ENCODE data around the gene CLDN2. TPM values are rescaled to one million over a fixed set of nuclear protein-coding genes. Genes with fewer than 3 reads are reported as not detected.

The CLDN2 gene
- total and polyA plus RNA-seq, 10 of the 15 experiments (the other 5 are each of a cell fraction or from before 2014, with no cell fraction given) = 0.06 TPM; not detected in 9

- TF ChIP-seq E2F8 (IDR thresholded peaks at IDR 0.05; ENCODE audit: low read depth, partially characterized antibody) = no peak
- TF ChIP-seq SPI1 (IDR thresholded peaks at IDR 0.05; ENCODE audit: borderline replicate concordance, insufficient read depth, low read depth, low read length) = no peak
- no peak for TF ChIP-seq TAF1 (IDR thresholded peaks at IDR 0.05; ENCODE audit: borderline replicate concordance, low read depth, low read length)
- no peak for TF ChIP-seq SUPT20H (IDR thresholded peaks at IDR 0.05; ENCODE audit: borderline replicate concordance, control insufficient read depth, low read depth, low read length)
- TF ChIP-seq CHD4 (IDR thresholded peaks at IDR 0.05) = no peak
- TF ChIP-seq TARDBP (IDR thresholded peaks at IDR 0.05; ENCODE audit: borderline replicate concordance) = no peak
- no peak for TF ChIP-seq EED (IDR thresholded peaks at IDR 0.05; ENCODE audit: low read depth)
- TF ChIP-seq RAD21 (IDR thresholded peaks at IDR 0.05; ENCODE audit: insufficient read depth, low read depth, low read length) = no peak
- TF ChIP-seq FOS (IDR thresholded peaks at IDR 0.05; ENCODE audit: borderline replicate concordance, extremely low read depth, insufficient read length) = no peak
- no peak for TF ChIP-seq SP1 (IDR thresholded peaks at IDR 0.05; ENCODE audit: low read depth, low read length)
- no peak for TF ChIP-seq MLLT1 (IDR thresholded peaks at IDR 0.05)
- TF ChIP-seq CBX3 (IDR thresholded peaks at IDR 0.05; ENCODE audit: borderline replicate concordance, low read depth) = no peak
- no peak for TF ChIP-seq NFYA (IDR thresholded peaks at IDR 0.05; ENCODE audit: borderline replicate concordance, low read depth, low read length)
- no peak for TF ChIP-seq ZNF207 (IDR thresholded peaks at IDR 0.05; ENCODE audit: borderline replicate concordance)
- TF ChIP-seq RELB (IDR thresholded peaks at IDR 0.05; ENCODE audit: low read depth) = no peak
- TF ChIP-seq ZNF274 (IDR thresholded peaks at IDR 0.05; ENCODE audit: insufficient read depth, insufficient read length) = no peak
- TF ChIP-seq NFIC (IDR thresholded peaks at IDR 0.05; ENCODE audit: low read depth, low read length) = no peak
These were observed 29.2 kb downstream of the CLDN2 start (continued) for GRCh38 chrX:106949366-106949765.
